ENCODE results near the gene RTN4R. TPM values are rescaled to one million over a fixed set of nuclear protein-coding genes. Genes with fewer than 3 reads are reported as not detected.

Gene RTN4R
- total RNA-seq, 1 donor from 2014 or later, result 38.3 TPM

DNA sequence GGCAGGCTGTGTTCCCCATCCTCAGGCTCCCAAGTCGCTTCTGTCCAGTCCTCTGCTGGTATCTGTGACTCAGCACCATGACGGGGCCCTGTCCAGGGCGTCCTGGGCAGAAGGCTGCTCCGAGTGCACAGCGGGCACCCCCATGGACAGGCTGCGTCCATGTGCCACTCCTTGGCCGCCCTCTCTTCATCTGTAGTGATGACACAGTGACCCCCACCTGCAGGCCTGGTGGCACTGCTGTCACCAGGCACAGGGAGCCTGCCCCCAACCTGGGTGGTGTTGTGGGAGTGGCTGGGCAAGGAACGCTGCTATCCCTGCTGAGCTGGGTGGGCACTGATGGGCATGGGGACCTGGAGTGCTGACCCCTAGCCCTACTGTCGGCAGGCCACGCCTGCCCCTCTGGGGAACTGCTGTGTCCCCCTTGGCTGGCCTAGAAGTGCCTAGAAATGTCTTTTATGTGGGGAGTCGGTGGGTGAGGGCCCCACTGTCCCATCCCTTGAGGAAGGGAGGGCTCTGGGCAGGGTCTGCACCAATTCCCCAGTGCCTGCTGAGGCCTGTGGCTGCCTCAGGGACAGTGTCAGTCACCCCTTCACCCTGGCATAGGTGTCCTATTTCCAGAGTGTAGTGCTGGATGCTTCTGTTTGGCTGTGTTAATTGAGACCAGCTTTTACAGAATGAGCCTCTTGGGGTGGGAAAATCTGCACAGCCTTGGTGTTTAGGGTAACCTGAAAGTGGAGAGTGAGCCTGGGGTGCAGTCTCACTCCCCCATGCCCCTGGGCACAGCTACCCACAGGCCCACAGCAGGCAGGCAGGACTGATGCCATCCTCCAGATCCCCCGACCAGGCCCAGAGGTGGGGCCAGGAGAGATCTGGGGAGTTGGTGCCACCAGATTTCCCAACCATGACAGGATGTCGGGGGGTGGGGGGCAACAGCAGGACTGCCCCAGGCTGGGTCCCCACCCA, 34.5 kb downstream of the RTN4R start:
- H3K36me3 Mint-ChIP-seq (ENCODE audit: unreplicated experiment), result no peaks in the 10 kb centered on the region
- H3K27me3 Mint-ChIP-seq (ENCODE audit: unreplicated experiment), result peaks cover 3% of the 10 kb centered on the region
- H3K9me3 Mint-ChIP-seq (ENCODE audit: unreplicated experiment), result no peaks in the 10 kb centered on the region
- H3K4me1 Mint-ChIP-seq (ENCODE audit: low read depth, unreplicated experiment), result peaks cover 15% of the 10 kb centered on the region
- TF ChIP-seq, protein P1, sequence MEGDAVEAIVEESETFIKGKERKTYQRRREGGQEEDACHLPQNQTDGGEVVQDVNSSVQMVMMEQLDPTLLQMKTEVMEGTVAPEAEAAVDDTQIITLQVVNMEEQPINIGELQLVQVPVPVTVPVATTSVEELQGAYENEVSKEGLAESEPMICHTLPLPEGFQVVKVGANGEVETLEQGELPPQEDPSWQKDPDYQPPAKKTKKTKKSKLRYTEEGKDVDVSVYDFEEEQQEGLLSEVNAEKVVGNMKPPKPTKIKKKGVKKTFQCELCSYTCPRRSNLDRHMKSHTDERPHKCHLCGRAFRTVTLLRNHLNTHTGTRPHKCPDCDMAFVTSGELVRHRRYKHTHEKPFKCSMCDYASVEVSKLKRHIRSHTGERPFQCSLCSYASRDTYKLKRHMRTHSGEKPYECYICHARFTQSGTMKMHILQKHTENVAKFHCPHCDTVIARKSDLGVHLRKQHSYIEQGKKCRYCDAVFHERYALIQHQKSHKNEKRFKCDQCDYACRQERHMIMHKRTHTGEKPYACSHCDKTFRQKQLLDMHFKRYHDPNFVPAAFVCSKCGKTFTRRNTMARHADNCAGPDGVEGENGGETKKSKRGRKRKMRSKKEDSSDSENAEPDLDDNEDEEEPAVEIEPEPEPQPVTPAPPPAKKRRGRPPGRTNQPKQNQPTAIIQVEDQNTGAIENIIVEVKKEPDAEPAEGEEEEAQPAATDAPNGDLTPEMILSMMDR (IDR thresholded peaks at IDR 0.05; ENCODE audit: partially characterized antibody, unreplicated experiment), result no peak
- no peak overlapping the region for H3K27ac Mint-ChIP-seq (ENCODE audit: unreplicated experiment)
- no peak overlapping the region for H3K4me3 Mint-ChIP-seq (ENCODE audit: unreplicated experiment)
- no peak for DNase-seq

DNA sequence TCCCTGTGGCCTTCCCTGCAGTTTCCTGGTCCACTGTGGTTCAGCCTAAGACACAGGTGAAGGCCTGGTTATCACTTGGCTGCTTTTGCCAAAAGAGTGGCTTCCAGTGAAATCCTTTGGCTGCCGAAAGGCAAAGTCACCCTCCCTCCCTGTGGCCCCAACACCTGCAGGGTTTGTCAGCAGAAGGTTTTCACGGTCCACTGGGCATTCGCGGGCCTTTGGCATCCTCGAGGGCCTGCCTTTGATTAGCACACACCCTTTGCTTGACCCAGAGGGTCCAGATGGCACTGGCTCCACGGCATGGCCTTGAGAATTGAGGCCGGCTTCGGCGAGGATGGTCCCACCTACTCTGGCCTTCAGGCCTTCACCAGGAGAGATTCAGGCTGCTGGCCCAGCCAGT, 35.3 kb downstream of the RTN4R start:
- no peak overlapping the region for H3K27ac Mint-ChIP-seq (ENCODE audit: unreplicated experiment)
- H3K4me3 Mint-ChIP-seq (ENCODE audit: unreplicated experiment), result no peak overlapping the region
- TF ChIP-seq, protein P1 (IDR thresholded peaks at IDR 0.05; ENCODE audit: partially characterized antibody, unreplicated experiment), result no peak
- H3K27me3 Mint-ChIP-seq (ENCODE audit: unreplicated experiment), result peaks cover 3% of the 10 kb centered on the region
- no peak for DNase-seq
- peaks cover 15% of the 10 kb centered on the region for H3K4me1 Mint-ChIP-seq (ENCODE audit: low read depth, unreplicated experiment)
- H3K36me3 Mint-ChIP-seq (ENCODE audit: unreplicated experiment), result no peaks in the 10 kb centered on the region
- H3K9me3 Mint-ChIP-seq (ENCODE audit: unreplicated experiment), result no peaks in the 10 kb centered on the region

DNA sequence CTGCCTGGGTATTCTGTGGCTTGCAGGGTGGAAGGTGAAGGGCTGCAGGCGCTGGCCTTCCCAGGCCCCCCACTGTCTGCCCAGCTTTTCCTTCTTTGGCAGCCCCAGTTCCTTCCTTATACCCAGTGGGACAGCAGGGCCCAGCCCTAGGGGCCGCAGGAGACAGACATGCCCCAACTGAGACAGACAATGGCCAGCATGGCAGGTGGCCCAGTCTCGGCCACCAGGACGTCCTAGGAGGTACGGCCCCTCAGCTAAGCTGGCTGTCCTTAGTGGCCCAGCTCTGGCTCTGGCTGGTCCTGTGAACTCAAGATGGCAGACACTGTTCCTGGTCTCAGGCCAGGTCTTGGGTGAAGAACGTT, 35.9 kb downstream of the RTN4R start:
- Mint-ChIP-seq H3K36me3 (ENCODE audit: unreplicated experiment) (no peaks in the 10 kb centered on the region), H3K27me3 (ENCODE audit: unreplicated experiment) (peaks cover 3% of the 10 kb centered on the region), H3K9me3 (ENCODE audit: unreplicated experiment) (no peaks in the 10 kb centered on the region), H3K4me3 (ENCODE audit: unreplicated experiment) (no peak overlapping the region), H3K27ac (ENCODE audit: unreplicated experiment) (no peak overlapping the region), H3K4me1 (ENCODE audit: low read depth, unreplicated experiment) (peaks cover 15% of the 10 kb centered on the region)
- no peak for DNase-seq
- TF ChIP-seq, protein P1 (IDR thresholded peaks at IDR 0.05; ENCODE audit: partially characterized antibody, unreplicated experiment), result no peak

DNA sequence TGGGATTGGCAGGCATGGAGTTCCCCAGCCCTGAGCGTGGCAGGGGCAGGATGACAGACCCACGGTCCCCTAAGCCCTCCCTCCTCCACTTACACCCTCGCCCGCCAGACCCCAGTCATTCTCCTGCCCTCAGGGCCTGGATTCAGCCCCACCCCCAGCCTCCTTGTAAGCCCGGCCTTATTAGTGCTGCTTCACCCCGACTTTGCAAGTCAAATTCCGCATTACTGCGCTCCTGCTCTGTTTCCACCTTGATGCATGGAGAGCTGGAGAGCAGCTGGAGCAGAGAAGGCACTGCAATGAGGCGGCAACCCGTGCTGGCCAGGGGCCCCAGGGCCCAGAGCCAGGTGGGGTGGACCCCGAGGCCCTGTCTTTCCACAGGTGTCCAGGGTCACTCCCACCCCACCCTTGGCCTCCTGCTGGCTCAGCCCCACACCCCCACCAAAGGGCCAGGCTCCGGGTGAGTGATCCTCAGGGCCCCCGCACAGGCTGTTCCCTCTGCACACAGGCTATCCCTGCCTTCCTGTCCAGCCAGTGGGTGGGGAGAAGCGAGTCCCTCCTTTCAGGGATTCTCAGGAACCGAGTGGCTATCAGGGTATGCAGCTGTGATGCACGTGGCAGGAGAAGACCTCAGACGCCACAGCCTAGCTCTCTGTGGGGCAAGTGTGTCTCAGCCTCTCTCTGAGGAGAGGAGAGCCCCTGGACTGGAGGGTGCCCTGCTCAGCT, 36.4 kb downstream of the RTN4R start:
- H3K4me3 Mint-ChIP-seq (ENCODE audit: unreplicated experiment), result no peak overlapping the region
- H3K27me3 Mint-ChIP-seq (ENCODE audit: unreplicated experiment), result peaks cover 2% of the 10 kb centered on the region
- H3K4me1 Mint-ChIP-seq (ENCODE audit: low read depth, unreplicated experiment), result peaks cover 15% of the 10 kb centered on the region
- TF ChIP-seq, protein P1 (IDR thresholded peaks at IDR 0.05; ENCODE audit: partially characterized antibody, unreplicated experiment), result no peak
- no peaks in the 10 kb centered on the region for H3K36me3 Mint-ChIP-seq (ENCODE audit: unreplicated experiment)
- no peaks in the 10 kb centered on the region for H3K9me3 Mint-ChIP-seq (ENCODE audit: unreplicated experiment)
- DNase-seq, result no peak
- no peak overlapping the region for H3K27ac Mint-ChIP-seq (ENCODE audit: unreplicated experiment)
